ENCODE measurements around the gene SHOC2. TPM values are rescaled to one million over a fixed set of nuclear protein-coding genes. Genes with fewer than 3 reads are reported as not detected.

The SHOC2 gene
- total and polyA plus RNA-seq, 9 of the 15 experiments (the other 6 are each of a cell fraction or from before 2014, with no cell fraction given), result 9.2 to 17.5 (median 14.9) TPM

DNA sequence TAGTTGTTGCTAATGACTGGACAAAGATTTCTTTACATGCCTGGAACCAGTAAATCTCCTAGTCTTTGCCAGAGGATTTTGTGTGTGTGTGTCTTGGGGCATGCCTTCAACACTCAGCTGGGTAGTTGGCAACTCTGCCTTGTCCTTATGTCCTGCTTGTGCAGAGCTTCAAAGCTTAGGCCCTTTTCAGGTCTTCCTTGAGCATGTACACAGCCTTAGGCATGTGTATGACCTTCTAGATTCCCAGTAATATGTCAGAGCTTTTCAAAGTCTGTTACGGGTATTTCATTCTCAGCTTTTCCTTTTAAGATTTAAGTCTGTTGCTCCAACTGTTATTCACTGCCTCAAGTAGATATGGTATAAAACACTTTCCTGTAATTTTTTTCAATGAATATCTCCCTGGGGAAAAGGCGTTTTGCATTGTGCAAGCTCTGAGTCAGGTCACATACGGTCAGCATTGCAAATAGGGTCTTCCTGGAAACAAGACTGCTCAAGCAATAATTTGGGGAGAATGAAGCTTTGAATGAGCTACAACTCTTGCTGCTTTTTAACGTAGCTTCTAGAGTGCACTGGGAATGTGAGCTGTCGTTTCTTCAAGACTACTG lies 25.5 kb downstream of the SHOC2 start:
- Histone ChIP-seq H3K4me1 (replicated peaks in 1 of 2; ENCODE audit: control insufficient read depth in 2 of 2, insufficient read depth in 2 of 2, low read length in 2 of 2) (no peaks in the 10 kb centered on the region), H3K27me3 (ENCODE audit: control insufficient read depth in 2 of 2, insufficient read depth in 2 of 2, low read length in 2 of 2) (no peaks in the 10 kb centered on the region), H4K20me1 (replicated peaks; ENCODE audit: control insufficient read depth, insufficient read depth, low read length) (no peaks in the 10 kb centered on the region), H3K9me3 (replicated peaks; ENCODE audit: control insufficient read depth, insufficient read depth, low read depth, low read length) (no peaks in the 10 kb centered on the region), H3K9ac (ENCODE audit: insufficient read depth in 1 of 2, low read depth in 2 of 2, low read length in 2 of 2) (no peak overlapping the region), H3K36me3 (ENCODE audit: control insufficient read depth, insufficient read depth, low read length) (no peaks in the 10 kb centered on the region; the same call in 2 of the 3 replicates), H3K79me2 (ENCODE audit: control insufficient read depth, insufficient read depth, low read length) (peaks cover 51% of the 10 kb centered on the region), H2AFZ (ENCODE audit: low read depth, low read length) (no peak overlapping the region), H3K27ac (ENCODE audit: extremely low read depth, low read depth, low read length) (no peak overlapping the region), H3K9me1 (ENCODE audit: control insufficient read depth, insufficient read depth, low read length) (no peaks in the 10 kb centered on the region), H3K4me2 (ENCODE audit: insufficient read depth, low read length) (no peak overlapping the region), H3K4me3 (no peak overlapping the region)
- FAIRE-seq, result no peak
- intact Hi-C loops (cut with micrococcal nuclease) (no loop called here), in situ Hi-C loops (cut with MboI) (no loop called here)
- ChIA-PET CTCF (ENCODE audit: low intra/inter-chr PET ratio) (no interaction called here), POLR2A (interaction anchor here (1.3 to 1.9 kb wide), 3 partner anchors 9 to 26 kb away, joined by 3 to 6 read pairs (median 3); partner anchors contain the start of genes BBIP1 and SHOC2)
- no peak for ATAC-seq
- BruUV-seq (replicated peaks), result no TSS peak
- DNase-seq (ENCODE audit: extremely low read depth in 1 of 4, low spot score in 3 of 4), result no peak
- 88% methylated on average over 4 of the region's 5 CpGs for WGBS (ENCODE audit: insufficient coverage, low coverage, missing lambda C conversion rate)
- TF ChIP-seq ZNF324 (CRISPR knock-in tag; IDR thresholded peaks at IDR 0.05) (no peak), XRCC3 (IDR thresholded peaks at IDR 0.05) (no peak), TARDBP (IDR thresholded peaks at IDR 0.05) (no peak), BCL6 (CRISPR knock-in tag; IDR thresholded peaks at IDR 0.05) (no peak), NFATC3 (IDR thresholded peaks at IDR 0.05) (no peak), SMARCA4 (IDR thresholded peaks at IDR 0.05) (no peak), RBM25 (IDR thresholded peaks at IDR 0.05; ENCODE audit: low read depth, low read length, severe bottlenecking) (no peak), EP300 (IDR thresholded peaks at IDR 0.05; ENCODE audit: low read length) (no peak), HNRNPL (IDR thresholded peaks at IDR 0.05; ENCODE audit: low read depth, low read length) (no peak), KDM2B (CRISPR knock-in tag; IDR thresholded peaks at IDR 0.05) (no peak), SP2 (IDR thresholded peaks at IDR 0.05; ENCODE audit: extremely low read depth, low read depth, low read length, poor library complexity, severe bottlenecking) (no peak), ZNF184 (CRISPR knock-in tag; IDR thresholded peaks at IDR 0.05) (no peak), GTF2E2 (tag; IDR thresholded peaks at IDR 0.05) (no peak)
- TF ChIP-seq, protein P1, sequence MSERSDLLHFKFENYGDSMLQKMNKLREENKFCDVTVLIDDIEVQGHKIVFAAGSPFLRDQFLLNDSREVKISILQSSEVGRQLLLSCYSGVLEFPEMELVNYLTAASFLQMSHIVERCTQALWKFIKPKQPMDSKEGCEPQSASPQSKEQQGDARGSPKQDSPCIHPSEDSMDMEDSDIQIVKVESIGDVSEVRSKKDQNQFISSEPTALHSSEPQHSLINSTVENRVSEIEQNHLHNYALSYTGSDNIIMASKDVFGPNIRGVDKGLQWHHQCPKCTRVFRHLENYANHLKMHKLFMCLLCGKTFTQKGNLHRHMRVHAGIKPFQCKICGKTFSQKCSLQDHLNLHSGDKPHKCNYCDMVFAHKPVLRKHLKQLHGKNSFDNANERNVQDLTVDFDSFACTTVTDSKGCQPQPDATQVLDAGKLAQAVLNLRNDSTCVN (CRISPR knock-in tag; IDR thresholded peaks at IDR 0.05), result no peak
- TF ChIP-seq, protein P2, sequence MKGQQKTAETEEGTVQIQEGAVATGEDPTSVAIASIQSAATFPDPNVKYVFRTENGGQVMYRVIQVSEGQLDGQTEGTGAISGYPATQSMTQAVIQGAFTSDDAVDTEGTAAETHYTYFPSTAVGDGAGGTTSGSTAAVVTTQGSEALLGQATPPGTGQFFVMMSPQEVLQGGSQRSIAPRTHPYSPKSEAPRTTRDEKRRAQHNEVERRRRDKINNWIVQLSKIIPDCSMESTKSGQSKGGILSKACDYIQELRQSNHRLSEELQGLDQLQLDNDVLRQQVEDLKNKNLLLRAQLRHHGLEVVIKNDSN (CRISPR knock-in tag; IDR thresholded peaks at IDR 0.05), result no peak

Data from K562 (cell line).